ENCODE measurements around the gene NOL6. TPM values are rescaled to one million over a fixed set of nuclear protein-coding genes. Genes with fewer than 3 reads are reported as not detected.

The NOL6 gene
- total and polyA plus RNA-seq, 2 experiments from 2014 or later, result 25.0 to 58.4 TPM

DNA sequence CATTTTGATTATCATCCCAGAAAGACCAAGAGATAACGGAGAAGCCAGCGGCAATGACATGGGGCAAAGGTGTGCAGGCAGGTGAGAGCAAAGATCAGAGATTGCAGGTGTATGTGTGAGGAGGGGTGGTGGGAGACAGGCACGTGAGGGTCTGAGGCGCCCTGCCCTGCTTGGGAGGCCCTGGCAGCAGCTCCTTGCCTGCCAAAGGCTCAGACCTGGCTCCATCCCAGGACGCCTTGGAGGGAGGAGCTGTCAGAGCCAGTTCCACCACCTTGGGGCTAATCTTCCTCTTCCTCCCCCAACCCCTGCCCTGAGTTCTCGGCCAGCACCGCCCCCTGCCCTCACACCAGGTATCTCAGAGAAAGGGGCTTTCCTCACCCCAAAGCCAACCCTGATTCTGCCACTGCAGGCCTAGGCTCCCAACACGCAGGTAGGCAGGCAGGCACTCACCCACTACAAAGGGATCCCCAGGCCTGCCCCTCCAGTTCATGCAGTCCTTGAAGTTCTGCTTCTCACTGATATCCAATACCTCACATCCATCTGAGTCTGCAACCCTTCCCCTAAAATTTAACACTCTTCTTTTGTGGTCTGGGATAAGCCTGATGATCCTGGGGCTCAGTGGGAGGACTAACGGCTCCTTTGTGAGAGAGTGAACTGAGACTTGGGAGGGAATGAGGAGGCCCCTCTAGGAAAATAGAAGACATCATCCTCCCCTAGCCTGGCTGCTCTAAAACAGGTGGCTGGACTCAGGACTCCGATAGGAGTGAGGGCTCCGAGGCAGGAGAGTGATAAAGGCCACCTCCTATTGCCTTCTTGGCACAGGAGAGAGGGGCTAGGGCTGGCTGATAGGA lies 28.1 kb downstream of the NOL6 start (continued):
- TF ChIP-seq, protein P1, sequence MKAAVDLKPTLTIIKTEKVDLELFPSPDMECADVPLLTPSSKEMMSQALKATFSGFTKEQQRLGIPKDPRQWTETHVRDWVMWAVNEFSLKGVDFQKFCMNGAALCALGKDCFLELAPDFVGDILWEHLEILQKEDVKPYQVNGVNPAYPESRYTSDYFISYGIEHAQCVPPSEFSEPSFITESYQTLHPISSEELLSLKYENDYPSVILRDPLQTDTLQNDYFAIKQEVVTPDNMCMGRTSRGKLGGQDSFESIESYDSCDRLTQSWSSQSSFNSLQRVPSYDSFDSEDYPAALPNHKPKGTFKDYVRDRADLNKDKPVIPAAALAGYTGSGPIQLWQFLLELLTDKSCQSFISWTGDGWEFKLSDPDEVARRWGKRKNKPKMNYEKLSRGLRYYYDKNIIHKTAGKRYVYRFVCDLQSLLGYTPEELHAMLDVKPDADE (IDR thresholded peaks at IDR 0.05), result no peak
- TF ChIP-seq EZH2phosphoT487 (IDR thresholded peaks at IDR 0.05; ENCODE audit: unreplicated experiment), result no peak
- TF ChIP-seq CREB1 (CRISPR knock-in tag; IDR thresholded peaks at IDR 0.05; ENCODE audit: low read depth), result no peak
- TF ChIP-seq ZNF331 (CRISPR knock-in tag; IDR thresholded peaks at IDR 0.05; ENCODE audit: low read depth), result no peak
- TF ChIP-seq, protein P2, sequence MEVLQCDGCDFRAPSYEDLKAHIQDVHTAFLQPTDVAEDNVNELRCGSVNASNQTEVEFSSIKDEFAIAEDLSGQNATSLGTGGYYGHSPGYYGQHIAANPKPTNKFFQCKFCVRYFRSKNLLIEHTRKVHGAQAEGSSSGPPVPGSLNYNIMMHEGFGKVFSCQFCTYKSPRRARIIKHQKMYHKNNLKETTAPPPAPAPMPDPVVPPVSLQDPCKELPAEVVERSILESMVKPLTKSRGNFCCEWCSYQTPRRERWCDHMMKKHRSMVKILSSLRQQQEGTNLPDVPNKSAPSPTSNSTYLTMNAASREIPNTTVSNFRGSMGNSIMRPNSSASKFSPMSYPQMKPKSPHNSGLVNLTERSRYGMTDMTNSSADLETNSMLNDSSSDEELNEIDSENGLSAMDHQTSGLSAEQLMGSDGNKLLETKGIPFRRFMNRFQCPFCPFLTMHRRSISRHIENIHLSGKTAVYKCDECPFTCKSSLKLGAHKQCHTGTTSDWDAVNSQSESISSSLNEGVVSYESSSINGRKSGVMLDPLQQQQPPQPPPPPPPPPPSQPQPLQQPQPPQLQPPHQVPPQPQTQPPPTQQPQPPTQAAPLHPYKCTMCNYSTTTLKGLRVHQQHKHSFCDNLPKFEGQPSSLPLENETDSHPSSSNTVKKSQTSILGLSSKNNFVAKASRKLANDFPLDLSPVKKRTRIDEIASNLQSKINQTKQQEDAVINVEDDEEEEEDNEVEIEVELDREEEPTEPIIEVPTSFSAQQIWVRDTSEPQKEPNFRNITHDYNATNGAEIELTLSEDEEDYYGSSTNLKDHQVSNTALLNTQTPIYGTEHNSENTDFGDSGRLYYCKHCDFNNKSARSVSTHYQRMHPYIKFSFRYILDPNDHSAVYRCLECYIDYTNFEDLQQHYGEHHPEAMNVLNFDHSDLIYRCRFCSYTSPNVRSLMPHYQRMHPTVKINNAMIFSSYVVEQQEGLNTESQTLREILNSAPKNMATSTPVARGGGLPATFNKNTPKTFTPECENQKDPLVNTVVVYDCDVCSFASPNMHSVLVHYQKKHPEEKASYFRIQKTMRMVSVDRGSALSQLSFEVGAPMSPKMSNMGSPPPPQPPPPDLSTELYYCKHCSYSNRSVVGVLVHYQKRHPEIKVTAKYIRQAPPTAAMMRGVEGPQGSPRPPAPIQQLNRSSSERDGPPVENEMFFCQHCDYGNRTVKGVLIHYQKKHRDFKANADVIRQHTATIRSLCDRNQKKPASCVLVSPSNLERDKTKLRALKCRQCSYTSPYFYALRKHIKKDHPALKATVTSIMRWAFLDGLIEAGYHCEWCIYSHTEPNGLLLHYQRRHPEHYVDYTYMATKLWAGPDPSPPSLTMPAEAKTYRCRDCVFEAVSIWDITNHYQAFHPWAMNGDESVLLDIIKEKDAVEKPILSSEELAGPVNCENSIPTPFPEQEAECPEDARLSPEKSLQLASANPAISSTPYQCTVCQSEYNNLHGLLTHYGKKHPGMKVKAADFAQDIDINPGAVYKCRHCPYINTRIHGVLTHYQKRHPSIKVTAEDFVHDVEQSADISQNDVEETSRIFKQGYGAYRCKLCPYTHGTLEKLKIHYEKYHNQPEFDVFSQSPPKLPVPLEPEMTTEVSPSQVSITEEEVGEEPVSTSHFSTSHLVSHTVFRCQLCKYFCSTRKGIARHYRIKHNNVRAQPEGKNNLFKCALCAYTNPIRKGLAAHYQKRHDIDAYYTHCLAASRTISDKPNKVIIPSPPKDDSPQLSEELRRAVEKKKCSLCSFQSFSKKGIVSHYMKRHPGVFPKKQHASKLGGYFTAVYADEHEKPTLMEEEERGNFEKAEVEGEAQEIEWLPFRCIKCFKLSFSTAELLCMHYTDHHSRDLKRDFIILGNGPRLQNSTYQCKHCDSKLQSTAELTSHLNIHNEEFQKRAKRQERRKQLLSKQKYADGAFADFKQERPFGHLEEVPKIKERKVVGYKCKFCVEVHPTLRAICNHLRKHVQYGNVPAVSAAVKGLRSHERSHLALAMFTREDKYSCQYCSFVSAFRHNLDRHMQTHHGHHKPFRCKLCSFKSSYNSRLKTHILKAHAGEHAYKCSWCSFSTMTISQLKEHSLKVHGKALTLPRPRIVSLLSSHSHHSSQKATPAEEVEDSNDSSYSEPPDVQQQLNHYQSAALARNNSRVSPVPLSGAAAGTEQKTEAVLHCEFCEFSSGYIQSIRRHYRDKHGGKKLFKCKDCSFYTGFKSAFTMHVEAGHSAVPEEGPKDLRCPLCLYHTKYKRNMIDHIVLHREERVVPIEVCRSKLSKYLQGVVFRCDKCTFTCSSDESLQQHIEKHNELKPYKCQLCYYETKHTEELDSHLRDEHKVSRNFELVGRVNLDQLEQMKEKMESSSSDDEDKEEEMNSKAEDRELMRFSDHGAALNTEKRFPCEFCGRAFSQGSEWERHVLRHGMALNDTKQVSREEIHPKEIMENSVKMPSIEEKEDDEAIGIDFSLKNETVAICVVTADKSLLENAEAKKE (CRISPR knock-in tag; IDR thresholded peaks at IDR 0.05), result no peak
- no peak for TF ChIP-seq JUNB (IDR thresholded peaks at IDR 0.05; ENCODE audit: unreplicated experiment)
- TF ChIP-seq STAT1 (IDR thresholded peaks at IDR 0.05; ENCODE audit: unreplicated experiment), result no peak

All from GM23338 (cell line).